Measurements from ENCODE around the gene MED9.

- TF ChIP-seq CTCF (conservative IDR thresholded peaks at IDR 0.05; ENCODE audit: low read length) (no peak), EZH2phosphoT487 (IDR thresholded peaks at IDR 0.05; ENCODE audit: borderline replicate concordance) (no peak)
Measured at GRCh38 chr17:17506893-17507464, 30.2 kb downstream of the MED9 start.
